GM06990 (cell line): ENCODE data around the gene CD52.

Experiments
- DNase-seq: peaks from one replicate; pipeline ENCODE4 v3.0.0-alpha.2; 2011; ENCODE audit not compliant: insufficient read length; ENCODE audit errors: extremely low read depth
- H3K27me3 ChIP-seq: replicated peaks from 2 replicates; pipeline ENCODE4 v1.6.0; 2011; ENCODE audit warnings: low read length; ENCODE audit not compliant: control insufficient read depth, insufficient read depth
- H3K36me3 ChIP-seq: 2 replicates; pipeline ENCODE4 v1.5.1; 2011; ENCODE audit warnings: low read length; ENCODE audit not compliant: control insufficient read depth, insufficient read depth
- H3K4me3 ChIP-seq: replicated peaks from 2 replicates; pipeline ENCODE4 v1.5.1; 2011; ENCODE audit warnings: low read depth, mild to moderate bottlenecking, control low read depth, low read length
- TF ChIP-seq, protein P1 (sequence below): IDR thresholded peaks from 2 replicates; pipeline ENCODE4 v1.5.1; 2011; ENCODE audit warnings: low read length, control low read depth, mild to moderate bottlenecking, inconsistent platforms; ENCODE audit not compliant: insufficient read depth, poor library complexity, severe bottlenecking

Gene CD52, protein sequence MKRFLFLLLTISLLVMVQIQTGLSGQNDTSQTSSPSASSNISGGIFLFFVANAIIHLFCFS

DNA sequence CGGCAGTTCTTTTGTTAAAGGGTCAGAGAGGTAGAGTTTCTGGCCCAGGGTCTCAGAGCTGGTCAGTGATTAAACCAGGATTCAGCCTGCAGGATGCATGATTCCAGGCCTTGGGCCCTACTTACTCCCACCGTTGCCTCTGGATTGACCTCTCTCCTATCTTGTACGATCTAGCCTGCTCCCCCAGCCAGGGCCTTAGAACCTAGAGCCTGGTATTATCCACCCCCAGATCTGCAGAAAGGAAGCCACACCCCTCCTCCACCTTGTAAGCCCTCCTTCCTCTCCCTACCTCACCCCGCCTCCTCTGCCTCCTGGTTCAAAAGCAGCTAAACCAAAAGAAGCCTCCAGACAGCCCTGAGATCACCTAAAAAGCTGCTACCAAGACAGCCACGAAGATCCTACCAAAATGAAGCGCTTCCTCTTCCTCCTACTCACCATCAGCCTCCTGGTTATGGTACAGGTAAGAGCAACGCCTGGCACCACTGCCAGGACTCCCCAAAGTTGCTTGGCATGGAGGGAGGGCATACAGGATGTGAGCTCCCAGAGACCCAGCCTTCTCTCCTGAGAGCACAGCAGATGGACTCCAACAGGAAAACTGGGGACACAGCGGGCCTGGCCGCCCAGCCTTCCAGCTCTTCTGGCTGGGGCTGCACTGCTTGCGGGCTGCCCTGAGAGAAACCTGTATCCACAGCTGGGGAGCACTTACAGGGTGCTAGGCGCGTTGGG, at the start of gene CD52:
Gene CD52 (plus strand): TSS at position 347 of the 726 bp plus-strand sequence. CDS start 60 bp downstream, at position 407.
- peak; percentile 63 for DNase-seq
- H3K4me3 ChIP-seq = peak within 1 kb of the TSS; percentile 76
- H3K27me3 ChIP-seq = no peaks in the 10 kb centered on the region
- H3K36me3 ChIP-seq = peaks cover 16% of the 10 kb centered on the region
- TF ChIP-seq, protein P1, sequence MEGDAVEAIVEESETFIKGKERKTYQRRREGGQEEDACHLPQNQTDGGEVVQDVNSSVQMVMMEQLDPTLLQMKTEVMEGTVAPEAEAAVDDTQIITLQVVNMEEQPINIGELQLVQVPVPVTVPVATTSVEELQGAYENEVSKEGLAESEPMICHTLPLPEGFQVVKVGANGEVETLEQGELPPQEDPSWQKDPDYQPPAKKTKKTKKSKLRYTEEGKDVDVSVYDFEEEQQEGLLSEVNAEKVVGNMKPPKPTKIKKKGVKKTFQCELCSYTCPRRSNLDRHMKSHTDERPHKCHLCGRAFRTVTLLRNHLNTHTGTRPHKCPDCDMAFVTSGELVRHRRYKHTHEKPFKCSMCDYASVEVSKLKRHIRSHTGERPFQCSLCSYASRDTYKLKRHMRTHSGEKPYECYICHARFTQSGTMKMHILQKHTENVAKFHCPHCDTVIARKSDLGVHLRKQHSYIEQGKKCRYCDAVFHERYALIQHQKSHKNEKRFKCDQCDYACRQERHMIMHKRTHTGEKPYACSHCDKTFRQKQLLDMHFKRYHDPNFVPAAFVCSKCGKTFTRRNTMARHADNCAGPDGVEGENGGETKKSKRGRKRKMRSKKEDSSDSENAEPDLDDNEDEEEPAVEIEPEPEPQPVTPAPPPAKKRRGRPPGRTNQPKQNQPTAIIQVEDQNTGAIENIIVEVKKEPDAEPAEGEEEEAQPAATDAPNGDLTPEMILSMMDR = no peak

DNA sequence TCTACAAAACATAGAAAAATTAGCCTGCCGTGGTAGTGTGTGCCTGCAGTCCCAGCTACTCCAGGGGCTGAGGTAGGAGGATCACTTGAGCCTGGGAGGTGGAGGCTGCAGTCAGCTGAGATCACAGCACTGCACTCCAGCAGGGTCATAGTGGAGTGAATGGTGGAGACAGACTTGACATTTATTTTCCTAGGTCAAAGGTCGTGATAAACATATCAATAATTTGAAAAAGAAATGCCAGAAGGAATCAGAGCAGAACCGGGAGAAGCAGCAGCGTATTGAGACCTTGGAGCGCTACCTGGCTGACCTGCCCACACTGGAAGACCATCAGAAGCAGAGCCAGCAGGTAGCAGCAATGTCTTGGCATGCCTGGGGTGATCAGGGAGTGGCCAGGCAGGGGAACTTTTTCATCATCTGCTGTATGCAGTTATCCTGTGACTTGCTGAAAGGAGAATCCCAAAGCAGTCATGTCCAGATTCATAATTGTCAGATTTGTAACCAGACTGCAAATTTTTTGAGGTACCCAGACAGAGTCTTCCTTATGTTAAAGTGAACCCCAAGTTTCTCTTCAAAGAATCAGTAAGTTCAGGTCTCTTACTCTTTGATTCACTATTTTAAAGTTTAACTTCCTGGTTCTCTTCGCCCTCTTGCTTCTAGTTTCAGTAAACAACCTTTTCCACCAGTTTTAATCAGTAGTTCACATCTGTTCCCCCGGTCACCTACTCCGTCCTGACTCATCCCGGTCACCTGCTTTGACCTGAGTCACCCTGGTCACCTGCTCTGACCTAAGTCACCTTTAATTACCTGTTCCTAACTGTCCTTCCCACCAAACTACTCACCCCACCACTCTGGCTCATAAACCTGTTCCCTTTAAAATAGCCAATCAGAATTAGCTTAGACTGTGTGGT, 49.2 kb upstream of the CD52 start:
- peaks cover 13% of the 10 kb centered on the region for H3K36me3 ChIP-seq

DNA sequence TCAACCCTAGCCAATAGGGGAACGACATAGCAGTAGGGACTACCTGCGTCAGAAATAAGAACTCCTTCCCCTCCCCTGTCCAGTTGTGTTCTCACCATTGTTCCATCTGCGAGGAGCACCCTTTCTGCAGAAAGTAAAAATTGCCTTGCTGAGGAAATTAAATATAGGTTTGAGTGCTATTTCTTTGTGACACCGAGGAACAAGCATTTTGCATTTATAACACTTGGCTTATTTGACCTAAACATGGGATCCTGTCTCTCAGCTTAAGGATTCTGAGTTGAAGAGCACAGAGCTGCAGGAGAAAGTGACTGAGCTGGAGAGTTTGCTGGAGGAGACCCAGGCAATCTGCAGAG, 48.6 kb upstream of the CD52 start:
- TF ChIP-seq, protein P1 = no peak
- DNase-seq = no peak
- Histone ChIP-seq H3K36me3 (peaks cover 13% of the 10 kb centered on the region), H3K4me3 (no peak overlapping the region), H3K27me3 (no peaks in the 10 kb centered on the region)

More for the DNA sequence above, 49.2 kb upstream of the CD52 start:
- no peak for DNase-seq
- TF ChIP-seq, protein P1 = no peak
- Histone ChIP-seq H3K27me3 (no peaks in the 10 kb centered on the region), H3K4me3 (no peak overlapping the region)

DNA sequence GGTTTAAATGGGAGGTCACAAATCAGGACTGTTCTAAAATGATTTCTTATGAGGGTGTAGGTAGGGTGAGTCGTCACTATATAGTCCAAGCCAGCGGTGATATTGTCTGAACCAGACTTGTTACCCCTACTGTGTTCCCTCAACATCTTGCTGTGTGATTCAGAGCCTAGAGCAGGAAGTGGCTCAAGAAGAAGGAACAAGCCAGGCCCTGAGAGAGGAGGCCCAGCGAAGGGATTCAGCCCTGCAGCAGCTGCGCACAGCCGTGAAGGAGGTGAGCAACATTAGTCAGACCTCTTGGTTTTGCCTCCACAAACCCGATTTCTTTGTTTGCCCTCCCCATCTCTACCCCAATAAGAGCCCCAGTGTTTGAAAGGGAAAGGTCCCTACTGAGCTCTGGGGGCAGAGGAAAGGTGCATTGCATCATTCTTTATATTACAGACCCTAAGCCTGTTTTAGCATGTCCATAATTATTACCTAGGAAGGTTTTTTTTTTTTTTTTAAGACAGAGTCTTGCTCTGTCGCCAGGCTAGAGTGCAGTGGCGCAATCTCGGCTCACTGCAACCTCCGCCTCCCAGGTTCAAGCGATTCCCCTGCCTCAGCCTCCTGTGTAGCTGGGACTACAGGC, 42.8 kb upstream of the CD52 start:
- peaks cover 4% of the 10 kb centered on the region for H3K36me3 ChIP-seq
- no peak for DNase-seq
- TF ChIP-seq, protein P1 = no peak

DNA sequence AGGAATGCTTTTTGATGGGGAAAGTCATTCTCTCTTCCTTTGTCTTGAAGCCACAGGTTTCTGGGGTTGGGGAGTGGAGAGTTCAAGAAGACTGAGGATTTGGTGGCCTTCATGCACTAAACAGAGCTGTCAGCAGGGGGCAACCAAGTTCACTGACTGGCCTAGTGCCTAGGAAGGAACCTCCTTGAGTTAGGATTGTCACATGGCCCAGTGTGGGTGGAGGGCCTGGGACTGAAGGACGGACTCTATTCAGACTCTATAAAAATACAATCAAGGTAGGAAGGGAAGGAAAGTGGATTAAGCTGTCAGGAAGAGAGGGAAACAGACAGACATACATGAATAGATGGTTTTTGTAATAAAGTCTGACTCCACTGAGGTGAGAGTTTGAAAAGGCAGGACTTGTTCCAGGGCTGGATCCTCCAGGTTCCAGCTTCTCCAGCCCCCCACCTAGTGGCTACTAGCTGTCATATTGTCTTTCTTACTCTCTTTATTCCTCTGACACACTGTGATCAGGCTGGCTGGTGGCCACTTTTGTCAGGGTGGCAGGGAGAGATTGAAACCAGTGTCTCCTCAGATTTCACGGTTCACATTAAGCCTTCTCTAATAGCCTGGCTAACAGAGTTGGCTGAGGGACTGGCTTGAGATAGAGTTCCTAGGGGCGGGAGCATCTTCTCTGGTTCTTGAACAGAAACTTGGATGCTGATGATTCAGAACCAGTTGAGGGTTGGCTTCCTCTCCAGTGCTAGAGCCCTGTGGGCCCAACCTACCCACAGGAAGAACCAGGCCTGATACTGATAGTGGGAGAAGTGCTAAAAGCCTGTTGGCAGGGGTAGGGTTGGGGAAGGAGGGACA, 42.0 kb upstream of the CD52 start:
- Histone ChIP-seq H3K27me3 (no peaks in the 10 kb centered on the region), H3K36me3 (peaks cover 4% of the 10 kb centered on the region), H3K4me3 (no peak overlapping the region)
- no peak for DNase-seq
- TF ChIP-seq, protein P1 = peak; percentile 86

More for the DNA sequence above, 42.8 kb upstream of the CD52 start:
- no peaks in the 10 kb centered on the region for H3K27me3 ChIP-seq
- H3K4me3 ChIP-seq = no peak overlapping the region
